Skeletal muscle satellite cell (primary cell): ENCODE data around the gene ZFP57.

Experiments
- H3K27me3 ChIP-seq: 2 replicates; pipeline ENCODE4 v1.7.0; 2013; ENCODE audit warnings: low read length; ENCODE audit not compliant: control insufficient read depth, insufficient read depth
- H3K36me3 ChIP-seq: 2 replicates; pipeline ENCODE4 v1.7.0; 2013; ENCODE audit warnings: mild to moderate bottlenecking, control low read depth, low read length; ENCODE audit not compliant: insufficient read depth
- H3K4me1 ChIP-seq: 2 replicates; pipeline ENCODE4 v1.7.0; 2013; ENCODE audit warnings: low read length; ENCODE audit not compliant: control insufficient read depth, insufficient read depth
- H3K4me2 ChIP-seq: 2 replicates; pipeline ENCODE4 v1.7.0; 2013; ENCODE audit warnings: mild to moderate bottlenecking, low read length
- H3K4me3 ChIP-seq: 2 replicates; pipeline ENCODE4 v1.7.0; 2013; ENCODE audit warnings: low read length
- H3K9ac ChIP-seq: 2 replicates; pipeline ENCODE4 v1.7.0; 2013; ENCODE audit warnings: mild to moderate bottlenecking, low read depth, low read length, moderate library complexity
- H3K9me3 ChIP-seq: replicated peaks from 2 replicates; pipeline ENCODE4 v1.7.0; 2013; ENCODE audit warnings: mild to moderate bottlenecking, control low read depth, low read length

ZFP57 gene

GRCh38 chr6:29723262-29723665 lies 42.3 kb upstream of the ZFP57 start, which contains the start of gene HLA-F:
HLA-F (plus strand) TSS chr6:29723434; CDS start chr6:29723464, 30 bp downstream.
- no peaks in the 10 kb centered on the region for H3K9me3 ChIP-seq
- peak within 1 kb of the TSS; percentile 36 for H3K9ac ChIP-seq
- H3K36me3 ChIP-seq = no peaks in the 10 kb centered on the region
- peaks cover 6% of the 10 kb centered on the region for H3K4me1 ChIP-seq
- peaks cover 13% of the 10 kb centered on the region for H3K27me3 ChIP-seq
- peak within 1 kb of the TSS; percentile 66 for H3K4me3 ChIP-seq
- peak within 1 kb of the TSS; percentile 77 for H3K4me2 ChIP-seq

- H3K36me3 ChIP-seq = no peaks in the 10 kb centered on the region
- peaks cover 6% of the 10 kb centered on the region for H3K4me1 ChIP-seq
- no peak overlapping the region for H3K9ac ChIP-seq
- peaks cover 22% of the 10 kb centered on the region for H3K27me3 ChIP-seq
- H3K4me2 ChIP-seq = no peak overlapping the region
- no peaks in the 10 kb centered on the region for H3K9me3 ChIP-seq
- no peak overlapping the region for H3K4me3 ChIP-seq
Observed at GRCh38 chr6:29720863-29721262, 39.9 kb upstream of the ZFP57 start.

- H3K4me1 ChIP-seq = no peaks in the 10 kb centered on the region
- peaks cover 45% of the 10 kb centered on the region for H3K27me3 ChIP-seq
- no peak overlapping the region for H3K4me2 ChIP-seq
- no peaks in the 10 kb centered on the region for H3K9me3 ChIP-seq
- H3K9ac ChIP-seq = no peak overlapping the region
- no peaks in the 10 kb centered on the region for H3K36me3 ChIP-seq
- H3K4me3 ChIP-seq = no peak overlapping the region
Observed at GRCh38 chr6:29710281-29710941, 29.5 kb upstream of the ZFP57 start.

GRCh38 chr6:29709188-29709587 lies 28.2 kb upstream of the ZFP57 start:
- Histone ChIP-seq H3K9me3 (no peaks in the 10 kb centered on the region), H3K4me1 (no peaks in the 10 kb centered on the region), H3K27me3 (peaks cover 49% of the 10 kb centered on the region), H3K4me3 (no peak overlapping the region), H3K4me2 (no peak overlapping the region), H3K36me3 (no peaks in the 10 kb centered on the region), H3K9ac (no peak overlapping the region)

- no peaks in the 10 kb centered on the region for H3K4me1 ChIP-seq
Observed at GRCh38 chr6:29708432-29709179, 27.7 kb upstream of the ZFP57 start.

GRCh38 chr6:29705389-29706231 lies 24.7 kb upstream of the ZFP57 start:
- no peak overlapping the region for H3K4me2 ChIP-seq
- H3K36me3 ChIP-seq = no peaks in the 10 kb centered on the region
- no peaks in the 10 kb centered on the region for H3K4me1 ChIP-seq
- H3K9me3 ChIP-seq = no peaks in the 10 kb centered on the region
- H3K27me3 ChIP-seq = peaks cover 53% of the 10 kb centered on the region
- H3K9ac ChIP-seq = no peak overlapping the region
- no peak overlapping the region for H3K4me3 ChIP-seq

More at GRCh38 chr6:29708432-29709179, 27.7 kb upstream of the ZFP57 start:
- no peaks in the 10 kb centered on the region for H3K36me3 ChIP-seq
- H3K9me3 ChIP-seq = no peaks in the 10 kb centered on the region
- no peak overlapping the region for H3K4me3 ChIP-seq
- H3K9ac ChIP-seq = no peak overlapping the region
- H3K4me2 ChIP-seq = no peak overlapping the region
- peaks cover 54% of the 10 kb centered on the region for H3K27me3 ChIP-seq

- Histone ChIP-seq H3K9me3 (no peaks in the 10 kb centered on the region), H3K4me2 (no peak overlapping the region), H3K36me3 (no peaks in the 10 kb centered on the region), H3K4me1 (no peaks in the 10 kb centered on the region), H3K9ac (no peak overlapping the region), H3K27me3 (peaks cover 28% of the 10 kb centered on the region), H3K4me3 (no peak overlapping the region)
Observed at GRCh38 chr6:29702519-29703103, 21.7 kb upstream of the ZFP57 start.

GRCh38 chr6:29696147-29697125 lies 15.5 kb upstream of the ZFP57 start:
- no peaks in the 10 kb centered on the region for H3K27me3 ChIP-seq
- H3K4me2 ChIP-seq = no peak overlapping the region
- H3K4me3 ChIP-seq = no peak overlapping the region
- no peaks in the 10 kb centered on the region for H3K9me3 ChIP-seq
- H3K4me1 ChIP-seq = no peaks in the 10 kb centered on the region
- H3K36me3 ChIP-seq = no peaks in the 10 kb centered on the region
- H3K9ac ChIP-seq = no peak overlapping the region

GRCh38 chr6:29694637-29695036 lies 13.7 kb upstream of the ZFP57 start:
- Histone ChIP-seq H3K9ac (no peak overlapping the region), H3K4me1 (no peaks in the 10 kb centered on the region), H3K4me2 (no peak overlapping the region), H3K27me3 (no peaks in the 10 kb centered on the region), H3K36me3 (no peaks in the 10 kb centered on the region), H3K4me3 (no peak overlapping the region), H3K9me3 (no peaks in the 10 kb centered on the region)

- Histone ChIP-seq H3K36me3 (no peaks in the 10 kb centered on the region), H3K9ac (no peak overlapping the region), H3K4me2 (no peak overlapping the region), H3K4me3 (no peak overlapping the region), H3K9me3 (no peaks in the 10 kb centered on the region), H3K4me1 (no peaks in the 10 kb centered on the region), H3K27me3 (peaks cover 18% of the 10 kb centered on the region)
Observed at GRCh38 chr6:29685718-29686326, 4.9 kb upstream of the ZFP57 start.
